HepG2 (cell line): ENCODE results near the gene PODN. TPM values are rescaled to one million over a fixed set of nuclear protein-coding genes. Genes with fewer than 3 reads are reported as not detected.

Experiments used
- ARID3A ChIP-seq: IDR thresholded peaks from 2 replicates; pipeline ENCODE4 v1.6.1; 2012; ENCODE audit warnings: low read depth, low read length, improper control_type of control experiment
- ATM ChIP-seq: fragments of 450-650 bp; IDR thresholded peaks from 2 replicates; pipeline ENCODE4 v1.7.1; 2017; ENCODE audit warnings: mild to moderate bottlenecking, borderline replicate concordance
- ELF1 ChIP-seq: sonication (generic); formaldehyde crosslinking; IDR thresholded peaks from 2 replicates; pipeline ENCODE4 v1.4.0; 2020; ENCODE audit warnings: missing genetic modification reagents
- FOXP1 ChIP-seq, 2 experiments: fragments of 450-650 bp in 1 of 2; IDR thresholded peaks; 2 replicates each; pipeline ENCODE4 v1.6.1; 2017 to 2018; ENCODE audit warnings: antibody characterized with exemption in 1 of 2
- FOXP4 ChIP-seq: sonication (generic); formaldehyde crosslinking; IDR thresholded peaks from 2 replicates; pipeline ENCODE4 v1.4.0; 2020; ENCODE audit warnings: missing genetic modification reagents
- IKZF5 ChIP-seq: IDR thresholded peaks from 2 replicates; pipeline ENCODE4 v1.6.1; 2018; ENCODE audit warnings: missing genetic modification reagents, mild to moderate bottlenecking, missing compliant biosample characterization
- MAZ ChIP-seq, 2 experiments: sonication (generic) in 1 of 2; formaldehyde crosslinking in 1 of 2; IDR thresholded peaks; 2 replicates each; pipeline versions ENCODE4 v1.5.0 to v1.6.1; 2012 to 2020; ENCODE audit warnings: low read depth in 2 of 2, mild to moderate bottlenecking in 2 of 2, borderline replicate concordance in 1 of 2, improper control_type of control experiment in 1 of 2, low read length in 1 of 2, missing genetic modification reagents in 1 of 2, moderate library complexity in 1 of 2
- MLXIP ChIP-seq: sonication (generic); formaldehyde crosslinking; IDR thresholded peaks from 2 replicates; pipeline ENCODE4 v1.9.0; 2021; ENCODE audit warnings: missing genetic modification reagents, borderline replicate concordance
- NFE2L1 ChIP-seq: sonication (generic); formaldehyde crosslinking; IDR thresholded peaks from 2 replicates; pipeline ENCODE4 v1.4.0; 2020; ENCODE audit warnings: missing genetic modification reagents, mild to moderate bottlenecking, borderline replicate concordance
- NR2F6 ChIP-seq, 2 experiments: IDR thresholded peaks; 2 replicates each; pipeline ENCODE4 v1.6.1; 2016; ENCODE audit warnings: antibody characterized with exemption in 1 of 2, mild to moderate bottlenecking in 1 of 2
- RARA ChIP-seq: IDR thresholded peaks from 2 replicates; pipeline ENCODE4 v1.6.1; 2016; ENCODE audit warnings: missing genetic modification reagents, missing compliant biosample characterization
- RXRA ChIP-seq: sonication (generic); formaldehyde crosslinking; IDR thresholded peaks from 2 replicates; pipeline ENCODE4 v1.5.1; 2020; ENCODE audit warnings: missing genetic modification reagents
- SIX4 ChIP-seq: sonication (generic); formaldehyde crosslinking; IDR thresholded peaks from 2 replicates; pipeline ENCODE4 v1.4.0; 2020; ENCODE audit warnings: missing genetic modification reagents
- SUZ12 ChIP-seq: fragments of 150-350 bp; IDR thresholded peaks from 2 replicates; pipeline ENCODE4 v1.6.1; 2014; ENCODE audit warnings: low read depth, low read length
- XRCC5 ChIP-seq: fragments of 200-400 bp; formaldehyde crosslinking; optimal IDR thresholded peaks from 2 replicates; pipeline ENCODE3; 2017; ENCODE audit warnings: mild to moderate bottlenecking, low read length
- YEATS2 ChIP-seq: sonication (generic); formaldehyde crosslinking; IDR thresholded peaks from 2 replicates; pipeline ENCODE4 v1.4.0; 2020; ENCODE audit warnings: missing genetic modification reagents, borderline replicate concordance
- ZBTB20 ChIP-seq: sonication (generic); formaldehyde crosslinking; IDR thresholded peaks from 2 replicates; pipeline ENCODE4 v1.8.1; 2023; ENCODE audit warnings: missing genetic modification reagents, low read depth, mild to moderate bottlenecking, borderline replicate concordance
- ZNF441 ChIP-seq: sonication (generic); formaldehyde crosslinking; IDR thresholded peaks from 2 replicates; pipeline ENCODE4 v1.7.0; 2021; ENCODE audit warnings: missing genetic modification reagents, borderline replicate concordance
- ZNF567 ChIP-seq: sonication (generic); formaldehyde crosslinking; IDR thresholded peaks from 2 replicates; pipeline ENCODE4 v1.8.1; 2023; ENCODE audit warnings: mild to moderate bottlenecking, missing genetic modification reagents, borderline replicate concordance
- ZNF746 ChIP-seq: sonication (generic); formaldehyde crosslinking; IDR thresholded peaks from 2 replicates; pipeline ENCODE4 v1.8.0; 2022; ENCODE audit warnings: mild to moderate bottlenecking, missing genetic modification reagents
- ZSCAN25 ChIP-seq: sonication (generic); formaldehyde crosslinking; IDR thresholded peaks from 2 replicates; pipeline ENCODE4 v1.8.0; 2022; ENCODE audit warnings: mild to moderate bottlenecking, missing genetic modification reagents
- polyA plus RNA-seq, 8 experiments: library from polyadenylated mRNA; depleted of rRNA in 3 of 8; stranded (reverse) in 7 of 8; unstranded in 1 of 8; fragments of >200 nt; fragmentation: Illumina TruSeq in 4 of 8; extraction: Trizol in 4 of 8; gene quantifications; 2 replicates each; pipeline versions ENCODE4 v1.2.1 to v1.2.3, GENCODE V29; 2011 to 2016; ENCODE audit warnings: low read depth in 4 of 8, missing spikeins in 1 of 8, mixed read lengths in 1 of 8; ENCODE audit not compliant: insufficient read depth in 1 of 8
- total RNA-seq, 5 experiments: library from RNA; depleted of rRNA; stranded (reverse); fragments of >200 nt; fragmentation: Illumina TruSeq; extraction: Trizol; gene quantifications; 2 replicates each; pipeline ENCODE4 v1.2.3, GENCODE V29; 2016; ENCODE audit warnings: low read depth in 1 of 5

Gene PODN
- total and polyA plus RNA-seq, 2 of the 13 experiments (the other 11 are each of a cell fraction or from before 2014, with no cell fraction given) = 0.13 TPM; not detected in 1

GRCh38 chr1:53107570-53108322 is 45.7 kb downstream of the PODN start (continued):
- TF ChIP-seq MLXIP (CRISPR knock-in tag) = no peak
- no peak for TF ChIP-seq SUZ12
- peak; percentile 93 for TF ChIP-seq RARA (CRISPR knock-in tag)
- TF ChIP-seq ELF1 (CRISPR knock-in tag) = peak; percentile 57; the same call in 1 of the 2 replicates
- TF ChIP-seq ZBTB20 (CRISPR knock-in tag) = peak; percentile 69; the same call in 1 of the 2 replicates
- peak; percentile 34; the same call in 1 of the 2 replicates for TF ChIP-seq ARID3A
- no peak for TF ChIP-seq MAZ (IDR thresholded peaks at IDR 0.05; ENCODE audit: borderline replicate concordance, low read depth, low read length)
- peak; percentile 41; the same call in 1 of the 2 replicates for TF ChIP-seq MAZ (CRISPR knock-in tag; IDR thresholded peaks at IDR 0.05; ENCODE audit: low read depth)
- TF ChIP-seq SIX4 (CRISPR knock-in tag) = peak; percentile 54; the same call in 1 of the 2 replicates
- no peak for TF ChIP-seq NFE2L1
- TF ChIP-seq ZNF746 (CRISPR knock-in tag) = peak; percentile 74; the same call in 1 of the 2 replicates
- TF ChIP-seq NR2F6 (IDR thresholded peaks at IDR 0.05) = peak; percentile 81
- TF ChIP-seq NR2F6 (CRISPR knock-in tag; IDR thresholded peaks at IDR 0.05) = peak; percentile 82
- TF ChIP-seq ZSCAN25 (CRISPR knock-in tag) = 0 out of 2 replicates have a peak, but pooled peaks have one; percentile 31
- TF ChIP-seq RXRA = peak; percentile 73; the same call in 1 of the 2 replicates
- TF ChIP-seq ZNF567 (CRISPR knock-in tag) = 0 out of 2 replicates have a peak, but pooled peaks have one; percentile 78
- no peak for TF ChIP-seq ATM
- peak; percentile 35; the same call in 1 of the 2 replicates for TF ChIP-seq YEATS2 (CRISPR knock-in tag)
- no peak for TF ChIP-seq XRCC5
- peak; percentile 64; the same call in 1 of the 2 replicates for TF ChIP-seq ZNF441 (CRISPR knock-in tag)
- TF ChIP-seq FOXP1 (IDR thresholded peaks at IDR 0.05) = peak; percentile 73
- peak; percentile 98 for TF ChIP-seq FOXP1 (CRISPR knock-in tag; IDR thresholded peaks at IDR 0.05)
- peak; percentile 97 for TF ChIP-seq FOXP4 (CRISPR knock-in tag)
- peak; percentile 95 for TF ChIP-seq IKZF5
